GM12801 (cell line): ENCODE measurements around the gene SPATS2.

Experiments used
- CTCF ChIP-seq: IDR thresholded peaks from one replicate; pipeline ENCODE4 v1.5.1; 2011; ENCODE audit warnings: control low read depth; ENCODE audit not compliant: insufficient read length; ENCODE audit errors: extremely low read depth

SPATS2 gene

GRCh38 chr12:49503674-49504180, 136.5 kb downstream of the SPATS2 start:
- TF ChIP-seq CTCF = no peak

GRCh38 chr12:49505672-49506071, 138.4 kb downstream of the SPATS2 start:
- TF ChIP-seq CTCF = no peak

GRCh38 chr12:49507139-49507538, 139.9 kb downstream of the SPATS2 start:
- TF ChIP-seq CTCF = no peak

- no peak for TF ChIP-seq CTCF
Measured at GRCh38 chr12:49511410-49511809, 144.1 kb downstream of the SPATS2 start.

- TF ChIP-seq CTCF = no peak
Measured at GRCh38 chr12:49512546-49512945, 145.3 kb downstream of the SPATS2 start.

GRCh38 chr12:49515266-49515665, 148.0 kb downstream of the SPATS2 start:
- TF ChIP-seq CTCF = no peak

GRCh38 chr12:49518914-49519573, 151.8 kb downstream of the SPATS2 start:
- TF ChIP-seq CTCF = no peak
